ENCODE results near the gene MYRF.

Gene MYRF

GRCh38 chr11:61757213-61757862, 4.9 kb downstream of the MYRF start:
- no peak for DNase-seq (ENCODE audit: low read depth in 3 of 3, low spot score in 1 of 3)

GRCh38 chr11:61760946-61761345, 8.5 kb downstream of the MYRF start:
- no peak for DNase-seq (ENCODE audit: low read depth in 3 of 3, low spot score in 1 of 3)

GRCh38 chr11:61761440-61762222, 9.2 kb downstream of the MYRF start:
- DNase-seq (ENCODE audit: low read depth in 3 of 3, low spot score in 1 of 3): no peak

GRCh38 chr11:61762223-61762615, 9.8 kb downstream of the MYRF start:
- no peak for DNase-seq (ENCODE audit: low read depth in 3 of 3, low spot score in 1 of 3)

- no peak for DNase-seq (ENCODE audit: low read depth in 3 of 3, low spot score in 1 of 3)
Observed at GRCh38 chr11:61762798-61763197, 10.4 kb downstream of the MYRF start.

- no peak for DNase-seq (ENCODE audit: low read depth in 3 of 3, low spot score in 1 of 3)
Observed at GRCh38 chr11:61763930-61764605, 11.6 kb downstream of the MYRF start.

GRCh38 chr11:61764606-61765260, 12.3 kb downstream of the MYRF start:
- no peak for DNase-seq (ENCODE audit: low read depth in 3 of 3, low spot score in 1 of 3)

GRCh38 chr11:61765550-61766253, 13.3 kb downstream of the MYRF start:
- no peak for DNase-seq (ENCODE audit: low read depth in 3 of 3, low spot score in 1 of 3)

GRCh38 chr11:61766353-61766841, 14.0 kb downstream of the MYRF start:
- no peak for DNase-seq (ENCODE audit: low read depth in 3 of 3, low spot score in 1 of 3)

GRCh38 chr11:61768376-61769076, 16.1 kb downstream of the MYRF start:
- DNase-seq (ENCODE audit: low read depth in 3 of 3, low spot score in 1 of 3): no peak

- no peak for DNase-seq (ENCODE audit: low read depth in 3 of 3, low spot score in 1 of 3)
Observed at GRCh38 chr11:61769169-61769920, 16.9 kb downstream of the MYRF start.

GRCh38 chr11:61769946-61770683, 17.7 kb downstream of the MYRF start:
- no peak for DNase-seq (ENCODE audit: low read depth in 3 of 3, low spot score in 1 of 3)

- no peak for DNase-seq (ENCODE audit: low read depth in 3 of 3, low spot score in 1 of 3)
Observed at GRCh38 chr11:61771195-61771894, 18.9 kb downstream of the MYRF start.

GRCh38 chr11:61771985-61772455, 19.6 kb downstream of the MYRF start:
- no peak for DNase-seq (ENCODE audit: low read depth in 3 of 3, low spot score in 1 of 3)

- no peak for DNase-seq (ENCODE audit: low read depth in 3 of 3, low spot score in 1 of 3)
Observed at GRCh38 chr11:61773356-61773755, 20.9 kb downstream of the MYRF start.

- no peak for DNase-seq (ENCODE audit: low read depth in 3 of 3, low spot score in 1 of 3)
Observed at GRCh38 chr11:61773809-61774208, 21.4 kb downstream of the MYRF start.

GRCh38 chr11:61774411-61774810, 22.0 kb downstream of the MYRF start:
- DNase-seq (ENCODE audit: low read depth in 3 of 3, low spot score in 1 of 3): no peak

GRCh38 chr11:61775106-61775505, 22.7 kb downstream of the MYRF start:
- no peak for DNase-seq (ENCODE audit: low read depth in 3 of 3, low spot score in 1 of 3)

All from stimulated activated CD4-positive, alpha-beta T cell treated with anti-CD3 and anti-CD28 coated beads, TNF-alpha, amount 100 ng/mL, for 1 hour (primary cell).